ENCODE data around the gene GDPD5.

Gene GDPD5

DNA sequence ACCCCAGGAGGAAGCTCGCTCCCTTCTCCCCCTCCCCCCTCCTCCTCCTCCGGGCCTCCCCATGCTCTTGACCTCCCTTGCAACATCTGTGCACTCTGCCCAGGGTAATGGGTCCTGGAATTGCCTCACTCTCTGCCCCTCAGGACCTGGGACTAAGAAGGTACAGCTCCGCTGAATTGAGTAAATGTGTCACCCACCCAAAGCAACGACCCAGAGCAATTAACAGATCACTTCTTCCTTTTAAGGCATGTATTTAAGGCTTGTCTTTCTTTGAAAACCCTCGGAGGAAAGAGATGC lies 15.1 kb downstream of the GDPD5 start:
- CTCF ChIA-PET = interaction anchor here (0.9 to 1.7 kb wide), 5 partner anchors 8 to 122 kb away, joined by 3 to 4 read pairs (median 3); no protein-coding TSS in a partner anchor
- DNase-seq (ENCODE audit: extremely low spot score) = no peak
- TF ChIP-seq, protein P1, sequence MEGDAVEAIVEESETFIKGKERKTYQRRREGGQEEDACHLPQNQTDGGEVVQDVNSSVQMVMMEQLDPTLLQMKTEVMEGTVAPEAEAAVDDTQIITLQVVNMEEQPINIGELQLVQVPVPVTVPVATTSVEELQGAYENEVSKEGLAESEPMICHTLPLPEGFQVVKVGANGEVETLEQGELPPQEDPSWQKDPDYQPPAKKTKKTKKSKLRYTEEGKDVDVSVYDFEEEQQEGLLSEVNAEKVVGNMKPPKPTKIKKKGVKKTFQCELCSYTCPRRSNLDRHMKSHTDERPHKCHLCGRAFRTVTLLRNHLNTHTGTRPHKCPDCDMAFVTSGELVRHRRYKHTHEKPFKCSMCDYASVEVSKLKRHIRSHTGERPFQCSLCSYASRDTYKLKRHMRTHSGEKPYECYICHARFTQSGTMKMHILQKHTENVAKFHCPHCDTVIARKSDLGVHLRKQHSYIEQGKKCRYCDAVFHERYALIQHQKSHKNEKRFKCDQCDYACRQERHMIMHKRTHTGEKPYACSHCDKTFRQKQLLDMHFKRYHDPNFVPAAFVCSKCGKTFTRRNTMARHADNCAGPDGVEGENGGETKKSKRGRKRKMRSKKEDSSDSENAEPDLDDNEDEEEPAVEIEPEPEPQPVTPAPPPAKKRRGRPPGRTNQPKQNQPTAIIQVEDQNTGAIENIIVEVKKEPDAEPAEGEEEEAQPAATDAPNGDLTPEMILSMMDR (IDR thresholded peaks at IDR 0.05; ENCODE audit: control extremely low read depth, extremely low read depth, low read depth, missing control alignments) = no peak
- POLR2A ChIA-PET = no interaction called here

DNA sequence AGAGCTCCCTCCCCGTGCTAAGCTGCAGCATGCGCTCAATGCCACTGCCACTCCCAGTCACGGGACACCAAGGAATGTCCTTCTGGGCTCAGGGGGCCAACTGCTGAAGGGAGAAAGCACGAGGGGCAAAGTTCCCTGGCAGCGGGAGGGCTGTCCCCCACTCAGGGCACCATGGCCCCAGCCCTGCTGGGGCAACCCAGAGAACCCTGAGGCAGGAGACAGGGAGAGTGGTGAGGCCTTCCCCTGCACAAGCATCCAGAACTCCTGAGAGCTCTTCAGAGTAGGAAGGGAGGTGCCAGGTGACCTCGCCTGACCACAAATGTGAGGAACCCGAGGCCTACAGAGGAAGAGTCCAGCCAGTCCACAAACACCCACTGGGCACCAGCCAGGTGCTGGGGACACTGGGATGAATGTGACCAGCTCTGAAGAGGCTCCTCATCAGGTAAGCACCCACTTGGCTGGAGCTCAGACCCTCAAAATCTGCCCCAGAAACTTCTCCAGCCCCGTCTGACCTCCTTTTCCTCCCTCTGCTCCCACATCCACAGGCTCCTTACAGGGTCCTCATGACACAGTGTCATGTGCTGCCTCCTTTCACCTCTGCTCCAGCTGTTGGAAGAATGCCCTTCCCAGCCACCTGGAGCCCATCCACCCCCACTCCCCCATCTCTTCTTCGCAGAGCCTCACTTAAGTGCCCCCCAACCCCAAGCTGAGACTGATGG lies 15.6 kb downstream of the GDPD5 start:
- TF ChIP-seq, protein P1 (IDR thresholded peaks at IDR 0.05; ENCODE audit: control extremely low read depth, extremely low read depth, low read depth, missing control alignments) = no peak
- no peak for DNase-seq (ENCODE audit: extremely low spot score)
- CTCF ChIA-PET = interaction anchor here (0.9 to 1.7 kb wide), 6 partner anchors 9 to 121 kb away, joined by 3 to 4 read pairs (median 3); no protein-coding TSS in a partner anchor
- POLR2A ChIA-PET = no interaction called here

DNA sequence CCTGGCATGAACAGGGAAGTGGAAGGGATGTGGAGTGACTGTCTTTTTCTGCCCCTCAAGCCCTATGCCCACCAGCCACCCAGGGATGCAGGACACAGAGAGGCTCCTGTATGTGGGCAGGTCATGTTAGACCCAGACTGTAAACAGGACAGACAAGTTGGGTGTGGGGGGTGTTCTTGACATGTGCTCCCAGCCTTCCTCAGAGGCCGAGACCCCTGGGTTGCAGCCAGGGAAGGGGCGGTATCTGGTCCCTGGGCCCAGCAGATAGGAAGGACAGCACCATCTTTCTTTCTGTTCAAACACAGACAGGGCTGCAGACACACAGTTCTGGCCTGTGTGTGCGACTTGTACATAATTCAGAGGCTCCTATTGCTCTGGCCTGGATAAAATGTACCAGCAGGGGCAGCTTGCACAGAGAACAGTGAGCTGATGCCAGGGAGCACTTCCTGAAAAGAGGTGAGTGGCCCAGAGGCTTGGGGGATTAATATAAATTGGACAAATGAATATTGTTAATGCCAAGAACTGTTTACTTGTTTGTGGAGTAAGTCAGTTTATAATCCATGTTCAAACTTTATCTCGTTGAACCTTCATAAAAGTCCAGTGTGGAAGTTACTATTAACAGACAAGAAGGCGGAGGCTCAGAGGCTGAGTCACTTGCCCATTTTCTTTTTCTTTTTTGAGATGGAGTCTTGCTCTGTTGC lies 16.6 kb downstream of the GDPD5 start:
- POLR2A ChIA-PET = no interaction called here
- TF ChIP-seq, protein P1 (IDR thresholded peaks at IDR 0.05; ENCODE audit: control extremely low read depth, extremely low read depth, low read depth, missing control alignments) = no peak
- no peak for DNase-seq (ENCODE audit: extremely low spot score)
- CTCF ChIA-PET = interaction anchor here (1.1 to 2.2 kb wide), 3 partner anchors 10 to 64 kb away, joined by 3 to 10 read pairs (median 3); no protein-coding TSS in a partner anchor

DNA sequence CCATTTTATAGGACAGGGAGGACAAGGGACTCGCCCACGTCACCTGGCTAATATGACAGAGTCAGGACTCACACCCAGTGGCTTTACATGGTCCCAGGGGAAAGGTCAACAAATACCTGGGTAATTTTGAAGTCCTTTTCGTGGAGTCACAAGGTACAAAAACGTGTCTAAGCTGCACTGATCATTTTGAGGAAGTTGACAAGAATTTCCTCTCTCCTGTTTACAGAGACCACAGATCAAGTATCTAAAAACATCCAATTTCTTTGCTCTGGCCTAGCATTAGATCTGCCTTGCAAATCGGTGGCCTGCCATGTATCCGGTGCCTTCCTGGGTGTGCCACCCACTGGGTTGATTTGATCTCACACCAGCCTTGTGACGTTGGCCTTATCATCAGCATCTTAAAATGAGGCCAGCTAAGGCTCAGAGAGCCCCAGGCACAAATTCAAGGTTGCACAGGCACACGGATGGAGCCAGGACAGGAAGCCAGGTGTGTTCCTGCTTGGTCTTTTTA lies 17.6 kb downstream of the GDPD5 start:
- DNase-seq (ENCODE audit: extremely low spot score) = peak; percentile 50
- POLR2A ChIA-PET = no interaction called here
- TF ChIP-seq, protein P1 (IDR thresholded peaks at IDR 0.05; ENCODE audit: control extremely low read depth, extremely low read depth, low read depth, missing control alignments) = no peak
- CTCF ChIA-PET = interaction anchor here (1.1 to 2.2 kb wide), 4 partner anchors 9 to 63 kb away, joined by 3 to 10 read pairs (median 4); no protein-coding TSS in a partner anchor

DNA sequence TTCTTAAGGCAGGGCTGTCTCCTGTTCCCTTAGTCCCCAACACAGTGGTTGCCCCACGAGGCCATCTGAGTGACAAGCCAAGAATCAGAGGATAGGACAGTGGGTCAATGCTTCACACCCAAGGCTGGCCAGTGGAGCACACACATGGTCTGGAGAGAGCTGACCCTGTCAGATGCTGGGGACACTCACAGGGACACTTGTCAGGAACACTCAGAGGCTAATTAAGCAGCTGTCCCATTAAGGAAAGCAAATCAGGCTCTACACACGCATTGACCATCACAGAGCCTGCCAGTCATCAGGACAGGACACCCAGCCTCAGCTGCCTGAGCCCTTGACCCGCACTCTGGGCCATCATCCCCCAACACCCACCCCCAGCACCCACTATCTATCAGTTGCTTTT lies 18.2 kb downstream of the GDPD5 start:
- DNase-seq (ENCODE audit: extremely low spot score) = no peak
- ChIA-PET POLR2A (no interaction called here), CTCF (interaction anchor here (1.1 to 2.2 kb wide), 5 partner anchors 8 to 63 kb away, joined by 3 to 10 read pairs (median 4); no protein-coding TSS in a partner anchor)
- TF ChIP-seq, protein P1 (IDR thresholded peaks at IDR 0.05; ENCODE audit: control extremely low read depth, extremely low read depth, low read depth, missing control alignments) = no peak

DNA sequence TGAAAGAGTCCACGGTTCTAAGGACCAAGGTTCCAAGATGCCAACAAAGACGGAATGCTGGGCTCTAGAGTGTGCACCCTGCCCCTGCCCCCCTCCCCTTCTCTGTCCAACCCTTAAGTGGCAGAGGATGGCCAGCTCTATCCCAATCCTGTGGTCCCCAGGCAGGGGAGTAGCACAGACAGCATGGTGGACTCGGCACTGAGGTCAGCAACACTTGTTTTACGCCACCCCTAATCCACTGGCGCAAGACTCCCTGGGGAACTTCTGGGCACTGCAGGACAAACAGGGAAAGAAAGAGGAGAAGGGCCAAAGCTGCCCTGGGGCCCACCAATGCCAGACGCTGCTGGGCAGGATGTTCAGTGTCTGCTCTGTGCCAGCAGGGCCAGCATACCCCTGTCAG lies 18.9 kb downstream of the GDPD5 start:
- TF ChIP-seq, protein P1 (IDR thresholded peaks at IDR 0.05; ENCODE audit: control extremely low read depth, extremely low read depth, low read depth, missing control alignments) = no peak
- no peak for DNase-seq (ENCODE audit: extremely low spot score)
- CTCF ChIA-PET = interaction anchor here (1.4 to 2.2 kb wide), 3 partner anchors 8 to 62 kb away, joined by 4 to 10 read pairs (median 4); no protein-coding TSS in a partner anchor

More for the DNA sequence above, 18.9 kb downstream of the GDPD5 start:
- POLR2A ChIA-PET = no interaction called here
